ENCODE results near the gene KCNK7.

Gene KCNK7

GRCh38 chr11:65627202-65627601 lies 31.6 kb upstream of the KCNK7 start:
- DNase-seq (ENCODE audit: low read depth in 2 of 2) = no peak

- DNase-seq (ENCODE audit: low read depth in 2 of 2) = no peak
Measured at GRCh38 chr11:65625628-65626342, 30.2 kb upstream of the KCNK7 start.

GRCh38 chr11:65624931-65625627 lies 29.5 kb upstream of the KCNK7 start:
- no peak for DNase-seq (ENCODE audit: low read depth in 2 of 2)

GRCh38 chr11:65623852-65624616 lies 28.4 kb upstream of the KCNK7 start:
- no peak for DNase-seq (ENCODE audit: low read depth in 2 of 2)

- no peak for DNase-seq (ENCODE audit: low read depth in 2 of 2)
Measured at GRCh38 chr11:65623177-65623576, 27.6 kb upstream of the KCNK7 start.

- DNase-seq (ENCODE audit: low read depth in 2 of 2) = no peak
Measured at GRCh38 chr11:65622011-65622410, 26.4 kb upstream of the KCNK7 start.

- no peak for DNase-seq (ENCODE audit: low read depth in 2 of 2)
Measured at GRCh38 chr11:65621460-65621859, 25.9 kb upstream of the KCNK7 start.

GRCh38 chr11:65620666-65621065 lies 25.1 kb upstream of the KCNK7 start:
- DNase-seq (ENCODE audit: low read depth in 2 of 2) = no peak

- no peak for DNase-seq (ENCODE audit: low read depth in 2 of 2)
Measured at GRCh38 chr11:65619281-65619928, 23.8 kb upstream of the KCNK7 start.

GRCh38 chr11:65618763-65619162 lies 23.2 kb upstream of the KCNK7 start:
- no peak for DNase-seq (ENCODE audit: low read depth in 2 of 2)

- no peak for DNase-seq (ENCODE audit: low read depth in 2 of 2)
Measured at GRCh38 chr11:65617990-65618751, 22.6 kb upstream of the KCNK7 start.

GRCh38 chr11:65617136-65617850 lies 21.7 kb upstream of the KCNK7 start:
- no peak for DNase-seq (ENCODE audit: low read depth in 2 of 2)

- no peak for DNase-seq (ENCODE audit: low read depth in 2 of 2)
Measured at GRCh38 chr11:65616575-65617001, 21.0 kb upstream of the KCNK7 start.

- DNase-seq (ENCODE audit: low read depth in 2 of 2) = no peak
Measured at GRCh38 chr11:65615950-65616574, 20.5 kb upstream of the KCNK7 start.

GRCh38 chr11:65615229-65615949 lies 19.8 kb upstream of the KCNK7 start, which contains the start of gene PCNX3:
Gene PCNX3, plus strand, starts transcription at chr11:65615776. Its CDS starts 536 bp downstream, at chr11:65616312.
- DNase-seq (ENCODE audit: low read depth in 2 of 2) = peak; percentile 98 to 100

- no peak for DNase-seq (ENCODE audit: low read depth in 2 of 2)
Measured at GRCh38 chr11:65613091-65613928, 17.7 kb upstream of the KCNK7 start.

- DNase-seq (ENCODE audit: low read depth in 2 of 2) = no peak
Measured at GRCh38 chr11:65612691-65613090, 17.1 kb upstream of the KCNK7 start.

GRCh38 chr11:65611758-65612603 lies 16.4 kb upstream of the KCNK7 start:
- no peak for DNase-seq (ENCODE audit: low read depth in 2 of 2)
